ENCODE results near the gene DBN1. TPM values are rescaled to one million over a fixed set of nuclear protein-coding genes. Genes with fewer than 3 reads are reported as not detected.

The DBN1 gene
- total RNA-seq, 6 experiments from 2014 or later: 346 to 394 (median 358) TPM

GRCh38 chr5:177430972-177431316 is 42.5 kb downstream of the DBN1 start:
- no peak for TF ChIP-seq CTCF (IDR thresholded peaks at IDR 0.05)
- H3K9me3 Mint-ChIP-seq: no peaks in the 10 kb centered on the region
- H3K27ac Mint-ChIP-seq: no peak overlapping the region
- no peak for DNase-seq
- peaks cover 2% of the 10 kb centered on the region for H3K27me3 Mint-ChIP-seq (ENCODE audit: insufficient read depth)
- no peaks in the 10 kb centered on the region; the same call in 1 of the 2 replicates for H3K36me3 Mint-ChIP-seq (ENCODE audit: low read depth)
- no peak overlapping the region for H3K4me3 Mint-ChIP-seq
- H3K4me1 Mint-ChIP-seq (ENCODE audit: low read depth): peaks cover 18% of the 10 kb centered on the region

GRCh38 chr5:177430140-177430951 is 43.1 kb downstream of the DBN1 start:
- H3K4me1 Mint-ChIP-seq (ENCODE audit: low read depth): peaks cover 23% of the 10 kb centered on the region
- H3K4me3 Mint-ChIP-seq: no peak overlapping the region
- H3K36me3 Mint-ChIP-seq (ENCODE audit: low read depth): no peaks in the 10 kb centered on the region; the same call in 1 of the 2 replicates
- H3K27ac Mint-ChIP-seq: no peak overlapping the region
- peaks cover 2% of the 10 kb centered on the region for H3K27me3 Mint-ChIP-seq (ENCODE audit: insufficient read depth)
- no peak for DNase-seq
- no peak for TF ChIP-seq CTCF (IDR thresholded peaks at IDR 0.05)
- no peaks in the 10 kb centered on the region for H3K9me3 Mint-ChIP-seq

- Mint-ChIP-seq H3K4me3 (no peak overlapping the region), H3K27me3 (ENCODE audit: insufficient read depth) (peaks cover 2% of the 10 kb centered on the region), H3K36me3 (ENCODE audit: low read depth) (no peaks in the 10 kb centered on the region; the same call in 1 of the 2 replicates), H3K9me3 (no peaks in the 10 kb centered on the region), H3K4me1 (ENCODE audit: low read depth) (peaks cover 27% of the 10 kb centered on the region), H3K27ac (0 out of 2 replicates have a peak overlapping the region, but pooled peaks have one; percentile 29)
- TF ChIP-seq CTCF (IDR thresholded peaks at IDR 0.05): no peak
- no peak for DNase-seq
Observed at GRCh38 chr5:177429248-177430040, 44.0 kb downstream of the DBN1 start.

- Mint-ChIP-seq H3K36me3 (ENCODE audit: low read depth) (no peaks in the 10 kb centered on the region; the same call in 1 of the 2 replicates), H3K4me1 (ENCODE audit: low read depth) (peaks cover 27% of the 10 kb centered on the region), H3K27me3 (ENCODE audit: insufficient read depth) (peaks cover 2% of the 10 kb centered on the region), H3K9me3 (no peaks in the 10 kb centered on the region), H3K4me3 (no peak overlapping the region), H3K27ac (0 out of 2 replicates have a peak overlapping the region, but pooled peaks have one; percentile 29)
- DNase-seq: no peak
- TF ChIP-seq CTCF (IDR thresholded peaks at IDR 0.05): no peak
Observed at GRCh38 chr5:177428574-177429217, 44.7 kb downstream of the DBN1 start.

- peaks cover 2% of the 10 kb centered on the region for H3K27me3 Mint-ChIP-seq (ENCODE audit: insufficient read depth)
- H3K4me3 Mint-ChIP-seq: peak overlapping the region; percentile 90
- H3K9me3 Mint-ChIP-seq: no peaks in the 10 kb centered on the region
- H3K27ac Mint-ChIP-seq: peak overlapping the region; percentile 77
- H3K4me1 Mint-ChIP-seq (ENCODE audit: low read depth): peaks cover 27% of the 10 kb centered on the region
- no peaks in the 10 kb centered on the region; the same call in 1 of the 2 replicates for H3K36me3 Mint-ChIP-seq (ENCODE audit: low read depth)
- DNase-seq: no peak
- TF ChIP-seq CTCF (IDR thresholded peaks at IDR 0.05): no peak
Observed at GRCh38 chr5:177427919-177428573, 45.4 kb downstream of the DBN1 start.

Data from HFFc6 (cell line).